ENCODE data around the gene LIPT2.

The LIPT2 gene

GRCh38 chr11:74443071-74443864, 50.3 kb downstream of the LIPT2 start:
- DNase-seq (ENCODE audit: extremely low read depth, low read depth), result no peak

GRCh38 chr11:74442636-74443035, 50.9 kb downstream of the LIPT2 start:
- no peak for TF ChIP-seq CTCF (IDR thresholded peaks at IDR 0.05; ENCODE audit: low read depth, low read length)

More at GRCh38 chr11:74443071-74443864, 50.3 kb downstream of the LIPT2 start:
- TF ChIP-seq CTCF (IDR thresholded peaks at IDR 0.05; ENCODE audit: low read depth, low read length), result no peak

More at GRCh38 chr11:74442636-74443035, 50.9 kb downstream of the LIPT2 start:
- no peak for DNase-seq (ENCODE audit: extremely low read depth, low read depth)

Measured in AG09319 (cell line).